ENCODE results near the gene ATP6V1G2. TPM values are rescaled to one million over a fixed set of nuclear protein-coding genes. Genes with fewer than 3 reads are reported as not detected.
A peak's percentile ranks its signal among the peaks of the same experiment; 100 is the strongest.

ATP6V1G2 gene
- total RNA-seq, 4 donors from 2014 or later = 0.82 to 0.95 TPM; not detected in 2

GRCh38 chr6:31558631-31559500 is 12.5 kb upstream of the ATP6V1G2 start:
- 69 to 85% methylated on average over 5 to 14 of the region's 14 CpGs for WGBS, 2 donors (ENCODE audit: low coverage in 1 of 2)
- H3K27ac ChIP-seq = peak overlapping the region; percentile 32 to 69 (median 63)
- H3K4me1 ChIP-seq = peaks cover 0 to 35% (median 7%) of the 10 kb centered on the region in 4 donors
- no peaks in the 10 kb centered on the region for H3K9me3 ChIP-seq
- no peaks in the 10 kb centered on the region for H3K27me3 ChIP-seq
- DNase-seq = peak; percentile 42
- H3K36me3 ChIP-seq = peaks cover 0 to 16% (median 6%) of the 10 kb centered on the region in 4 donors
- TF ChIP-seq POLR2A (IDR thresholded peaks at IDR 0.05) (no peak), EP300 (IDR thresholded peaks at IDR 0.05; ENCODE audit: low read depth) (no peak), POLR2AphosphoS5 (IDR thresholded peaks at IDR 0.05) (no peak), CTCF (IDR thresholded peaks at IDR 0.05) (no peak)
- H3K4me3 ChIP-seq = no peak overlapping the region
- intact Hi-C loops (cut with DNase I; ENCODE audit: low total_unique reads) = no loop called here
- in situ Hi-C loops (cut with MboI; ENCODE audit: low pct_ligation_motif_present in 1 of 4, low pct_unique_long_range_greater_than_20kb in 1 of 4, low sequenced_read_pairs in 3 of 4) = no loop called here

GRCh38 chr6:31558318-31558625 is 11.9 kb upstream of the ATP6V1G2 start:
- intact Hi-C loops (cut with DNase I; ENCODE audit: low total_unique reads) (no loop called here), in situ Hi-C loops (cut with MboI; ENCODE audit: low pct_ligation_motif_present in 1 of 4, low pct_unique_long_range_greater_than_20kb in 1 of 4, low sequenced_read_pairs in 3 of 4) (no loop called here)
- H3K27me3 ChIP-seq = no peaks in the 10 kb centered on the region
- peaks cover 0 to 20% (median 6%) of the 10 kb centered on the region in 4 donors for H3K36me3 ChIP-seq
- H3K4me1 ChIP-seq = peaks cover 0 to 35% (median 7%) of the 10 kb centered on the region in 4 donors
- DNase-seq = no peak
- no peak overlapping the region for H3K4me3 ChIP-seq
- TF ChIP-seq CTCF (IDR thresholded peaks at IDR 0.05) (no peak), EP300 (IDR thresholded peaks at IDR 0.05; ENCODE audit: low read depth) (no peak), POLR2A (IDR thresholded peaks at IDR 0.05) (no peak), POLR2AphosphoS5 (IDR thresholded peaks at IDR 0.05) (no peak)
- H3K27ac ChIP-seq = peak overlapping the region in 3 of 4 donors; percentile 32 to 69 (median 57)
- no peaks in the 10 kb centered on the region for H3K9me3 ChIP-seq
- WGBS, 2 donors (ENCODE audit: low coverage in 1 of 2) = 79% methylated on average over 8 of the region's 8 CpGs; no CpG with 5 or more reads in 1 of the 2 donors

GRCh38 chr6:31557443-31558317 is 11.3 kb upstream of the ATP6V1G2 start:
- H3K27me3 ChIP-seq = no peaks in the 10 kb centered on the region
- H3K36me3 ChIP-seq = peaks cover 0 to 20% (median 6%) of the 10 kb centered on the region in 4 donors
- in situ Hi-C loops (cut with MboI; ENCODE audit: low pct_ligation_motif_present in 1 of 4, low pct_unique_long_range_greater_than_20kb in 1 of 4, low sequenced_read_pairs in 3 of 4) = no loop called here
- H3K9me3 ChIP-seq = no peaks in the 10 kb centered on the region
- no peak for TF ChIP-seq POLR2AphosphoS5 (IDR thresholded peaks at IDR 0.05)
- no peak for TF ChIP-seq POLR2A (IDR thresholded peaks at IDR 0.05)
- no peak for TF ChIP-seq CTCF (IDR thresholded peaks at IDR 0.05)
- TF ChIP-seq EP300 (IDR thresholded peaks at IDR 0.05; ENCODE audit: low read depth) = no peak
- intact Hi-C loops (cut with DNase I; ENCODE audit: low total_unique reads) = no loop called here
- H3K4me3 ChIP-seq = no peak overlapping the region
- 60 to 73% methylated on average over 1 to 24 of the region's 24 CpGs for WGBS, 2 donors (ENCODE audit: low coverage in 1 of 2)
- peak overlapping the region in 2 of 4 donors; percentile 32 to 57 for H3K27ac ChIP-seq
- DNase-seq = no peak
- peaks cover 0 to 35% (median 7%) of the 10 kb centered on the region in 4 donors for H3K4me1 ChIP-seq

- no peak overlapping the region for H3K4me3 ChIP-seq
- WGBS, 2 donors (ENCODE audit: low coverage in 1 of 2) = 77% methylated on average over 3 of the region's 3 CpGs; no CpG with 5 or more reads in 1 of the 2 donors
- in situ Hi-C loops (cut with MboI; ENCODE audit: low pct_ligation_motif_present in 1 of 4, low pct_unique_long_range_greater_than_20kb in 1 of 4, low sequenced_read_pairs in 3 of 4) = no loop called here
These were observed 9.9 kb upstream of the ATP6V1G2 start for GRCh38 chr6:31556307-31556706.

More at GRCh38 chr6:31556307-31556706, 9.9 kb upstream of the ATP6V1G2 start:
- no peak overlapping the region for H3K27ac ChIP-seq
- no peaks in the 10 kb centered on the region for H3K9me3 ChIP-seq
- DNase-seq = no peak
- peaks cover 0 to 20% (median 6%) of the 10 kb centered on the region in 4 donors for H3K36me3 ChIP-seq
- H3K27me3 ChIP-seq = no peaks in the 10 kb centered on the region
- intact Hi-C loops (cut with DNase I; ENCODE audit: low total_unique reads) = no loop called here
- TF ChIP-seq POLR2A (IDR thresholded peaks at IDR 0.05) = no peak
- no peak for TF ChIP-seq POLR2AphosphoS5 (IDR thresholded peaks at IDR 0.05)
- no peak for TF ChIP-seq CTCF (IDR thresholded peaks at IDR 0.05)
- TF ChIP-seq EP300 (IDR thresholded peaks at IDR 0.05; ENCODE audit: low read depth) = no peak
- peaks cover 0 to 43% (median 7%) of the 10 kb centered on the region in 4 donors for H3K4me1 ChIP-seq
